Measurements from ENCODE around the gene ABCA9.
"Not testable (repeated sequence)": the region's sequence is repeated elsewhere in the genome, so short reads cannot be mapped to it uniquely, and the experiment has no call there.

ABCA9 gene

GRCh38 chr17:68944435-68945035 is 116.2 kb downstream of the ABCA9 start:
- DNase-seq = no peak

GRCh38 chr17:68943812-68944182 is 116.9 kb downstream of the ABCA9 start:
- not testable (repeated sequence) for DNase-seq

GRCh38 chr17:68943123-68943811 is 117.5 kb downstream of the ABCA9 start:
- DNase-seq = no peak

GRCh38 chr17:68942389-68942788 is 118.3 kb downstream of the ABCA9 start:
- DNase-seq = no peak

- no peak for DNase-seq
Observed at GRCh38 chr17:68941761-68942160, 119.0 kb downstream of the ABCA9 start.

GRCh38 chr17:68939195-68939594 is 121.5 kb downstream of the ABCA9 start:
- DNase-seq = no peak

GRCh38 chr17:68937890-68938514 is 122.7 kb downstream of the ABCA9 start:
- no peak for DNase-seq

GRCh38 chr17:68927516-68927915 is 133.2 kb downstream of the ABCA9 start:
- no peak for DNase-seq

GRCh38 chr17:68924793-68925720 is 135.7 kb downstream of the ABCA9 start:
- no peak for DNase-seq
